ENCODE results near the gene CYP2D6.

GRCh38 chr22:42164901-42165300 lies 34.3 kb upstream of the CYP2D6 start:
- TF ChIP-seq CTCF (IDR thresholded peaks at IDR 0.05): no peak
- TF ChIP-seq EP300 (IDR thresholded peaks at IDR 0.05; ENCODE audit: low read depth): no peak
- no peak for TF ChIP-seq POLR2AphosphoS5 (IDR thresholded peaks at IDR 0.05)

Data from transverse colon (tissue), 4 donors.